Activated CD4-positive, alpha-beta T cell treated with anti-CD3 and anti-CD28 coated beads for 48 hours (primary cell): ENCODE data around the gene CDC42SE2.
A peak's percentile ranks its signal among the peaks of the same experiment; 100 is the strongest.

ENCODE experiments used
- DNase-seq: peaks from one replicate; pipeline ENCODE4 v3.0.0-alpha.2; 2020

The CDC42SE2 gene

GRCh38 chr5:131279204-131279603, 15.4 kb downstream of the CDC42SE2 start:
- DNase-seq: no peak

GRCh38 chr5:131280417-131280816, 16.6 kb downstream of the CDC42SE2 start:
- no peak for DNase-seq

GRCh38 chr5:131281133-131281867, 17.4 kb downstream of the CDC42SE2 start:
- DNase-seq: no peak

DNA sequence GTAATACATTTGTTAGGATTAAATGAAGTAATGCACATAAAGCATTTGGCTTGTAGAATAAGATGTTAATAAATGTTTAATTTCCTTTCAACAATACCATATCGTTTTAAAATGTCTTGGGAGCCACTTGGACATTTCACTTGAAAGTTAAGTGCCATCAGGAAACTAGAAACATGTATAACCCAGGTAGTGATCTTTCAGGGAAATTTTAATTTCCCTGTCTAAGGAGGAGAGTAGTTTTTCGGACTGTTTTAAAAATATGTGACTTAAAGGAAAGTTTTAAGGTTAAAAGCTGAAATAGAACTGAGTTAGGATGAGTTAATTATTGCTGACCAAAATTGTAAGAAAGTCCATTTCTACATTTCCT, 18.0 kb downstream of the CDC42SE2 start:
- DNase-seq: no peak

GRCh38 chr5:131282235-131282634, 18.4 kb downstream of the CDC42SE2 start:
- DNase-seq: no peak

DNA sequence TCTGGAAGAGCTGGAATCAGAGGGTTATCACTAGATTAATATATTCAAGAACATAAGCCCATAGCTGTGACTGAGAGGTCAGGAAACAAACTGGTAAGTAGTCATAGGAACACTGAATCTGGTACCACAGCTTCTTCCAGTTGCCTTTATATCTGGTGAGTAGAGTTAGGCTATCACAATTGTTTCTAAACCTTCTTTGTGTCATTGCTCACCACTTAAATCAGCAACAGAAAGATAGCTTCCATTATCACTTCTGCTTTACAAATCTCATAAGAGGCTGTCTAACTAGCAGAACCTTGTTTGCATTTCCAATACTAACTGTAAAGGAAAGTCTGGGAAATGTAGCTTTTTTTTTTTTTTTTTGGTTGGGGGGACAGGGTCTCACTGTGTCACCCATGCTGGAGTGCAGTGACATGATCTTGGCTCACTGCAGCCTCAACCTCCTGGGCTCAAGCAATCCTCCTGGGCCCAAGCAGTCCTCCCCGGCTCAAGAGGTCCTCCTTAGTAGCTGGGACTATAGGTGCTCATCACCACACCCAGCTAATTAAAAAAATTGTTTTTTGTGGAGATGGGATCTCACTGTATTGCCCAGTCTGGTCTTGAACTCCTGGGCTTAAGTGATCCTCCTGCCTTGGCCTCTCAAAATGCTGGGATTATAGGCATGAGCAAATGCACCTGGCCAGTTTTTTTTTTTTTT, 22.0 kb downstream of the CDC42SE2 start:
- no peak for DNase-seq

DNA sequence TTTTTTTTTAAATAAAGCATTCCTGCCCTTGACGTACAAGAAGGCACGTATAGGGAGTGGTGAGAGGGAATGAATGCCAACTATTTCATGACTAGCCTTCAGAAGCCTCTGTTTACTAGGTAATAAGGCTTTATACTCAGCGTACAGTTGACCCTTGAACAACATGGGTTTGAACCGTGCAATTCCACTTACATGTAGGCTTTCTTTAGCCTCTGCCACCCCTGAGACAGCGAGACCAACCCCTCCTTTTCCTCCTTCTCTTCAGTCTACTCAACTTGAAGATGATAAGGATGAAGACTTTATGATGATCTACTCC, 22.5 kb downstream of the CDC42SE2 start:
- DNase-seq: no peak

DNA sequence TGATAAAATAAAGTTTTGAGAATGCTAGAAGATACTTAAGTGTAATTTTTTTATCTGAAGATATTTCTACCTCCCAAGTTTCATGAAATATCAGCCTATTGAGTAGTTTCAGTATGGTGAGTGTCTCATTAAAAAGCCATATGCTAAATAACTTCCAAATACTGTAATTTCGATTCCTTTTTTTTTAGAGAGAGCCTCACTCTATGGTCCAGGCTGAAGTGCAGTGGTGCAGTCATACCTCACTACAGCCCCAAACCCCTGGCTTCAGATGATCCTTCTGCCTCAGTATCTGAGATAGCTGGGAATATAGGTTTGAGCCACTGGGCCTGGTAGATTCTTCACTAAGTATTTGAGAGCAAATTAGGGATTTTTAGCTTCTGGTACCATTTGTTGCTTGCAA, 24.5 kb downstream of the CDC42SE2 start:
- DNase-seq: no peak

DNA sequence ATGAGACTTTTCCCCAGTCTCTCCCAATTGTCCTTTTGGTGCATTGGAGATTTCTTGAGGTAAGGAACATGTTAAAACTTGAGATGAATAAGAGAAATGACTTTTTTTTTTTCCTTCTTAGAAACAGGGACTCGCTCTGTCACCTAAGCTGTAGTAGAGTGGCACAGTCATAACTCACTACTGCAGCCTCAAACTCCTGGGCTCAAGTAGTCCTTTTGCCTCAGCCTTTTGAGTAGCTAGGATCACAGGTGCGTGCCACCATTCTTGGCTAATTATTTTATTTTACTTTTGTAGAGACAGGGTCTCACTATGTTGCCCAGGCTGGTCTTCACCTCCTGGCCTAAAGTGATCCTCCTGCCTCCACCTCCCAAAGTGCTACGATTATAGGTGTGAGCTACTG, 25.9 kb downstream of the CDC42SE2 start:
- peak; percentile 52 for DNase-seq

DNA sequence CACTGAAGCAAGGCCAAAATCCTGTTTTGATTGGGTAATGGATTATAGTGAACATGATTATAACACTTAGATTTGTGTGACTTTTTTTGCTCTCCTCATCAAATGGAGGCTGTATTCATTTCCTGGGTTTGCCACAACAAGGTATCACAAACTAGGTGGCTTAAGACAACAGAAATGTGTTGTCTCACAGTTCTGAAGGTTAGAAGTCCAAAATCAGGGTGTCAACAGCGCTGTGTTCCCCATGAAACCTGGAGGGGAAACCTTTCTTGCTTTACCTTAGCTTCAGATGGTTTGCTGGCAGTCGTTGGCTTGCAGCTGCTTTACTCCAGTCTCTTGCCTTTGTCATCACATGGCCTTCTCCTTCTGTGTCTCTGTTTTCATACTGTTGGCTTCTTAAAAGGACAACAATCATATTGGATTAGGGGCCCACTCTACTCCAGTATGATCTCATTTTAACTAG, 32.4 kb downstream of the CDC42SE2 start:
- no peak for DNase-seq

DNA sequence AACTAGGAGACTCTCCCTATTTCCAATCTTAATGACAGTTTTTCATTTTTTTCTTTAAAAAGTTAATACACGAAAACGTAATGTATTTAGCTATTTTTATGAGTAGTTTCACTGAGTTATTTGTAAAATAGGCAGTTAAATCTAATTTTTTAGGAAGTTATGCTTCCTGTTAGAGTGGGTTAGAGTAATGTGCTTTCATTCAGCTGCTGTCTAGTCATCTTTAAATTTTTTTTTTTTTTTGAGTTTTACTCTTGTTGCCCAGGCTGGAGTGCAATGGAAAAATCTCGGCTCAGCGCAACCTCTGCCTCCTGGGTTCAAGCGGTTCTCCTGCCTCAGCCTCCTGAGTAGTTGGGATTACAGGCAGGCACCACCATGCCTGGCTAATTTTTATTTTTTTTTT, 34.0 kb downstream of the CDC42SE2 start:
- no peak for DNase-seq

DNA sequence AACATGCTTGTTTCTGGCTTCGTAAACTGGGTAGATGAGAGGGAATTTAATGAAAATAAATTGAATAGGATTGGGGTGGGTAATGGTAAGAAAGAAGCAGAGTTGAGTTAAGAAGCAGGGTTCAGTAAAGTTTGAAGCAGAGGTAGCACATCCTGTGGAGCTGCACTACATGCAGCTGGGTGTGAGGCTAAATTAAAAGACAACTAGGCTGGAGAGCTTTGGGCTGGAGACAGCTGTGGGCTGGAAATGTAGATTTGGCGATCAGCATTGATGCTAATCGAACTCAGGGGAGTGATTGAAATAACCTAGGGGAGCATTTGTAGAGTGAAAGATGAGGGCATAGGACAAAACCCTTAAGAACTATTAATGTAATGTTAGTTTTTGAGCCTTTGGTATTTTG, 35.6 kb downstream of the CDC42SE2 start:
- DNase-seq: no peak

DNA sequence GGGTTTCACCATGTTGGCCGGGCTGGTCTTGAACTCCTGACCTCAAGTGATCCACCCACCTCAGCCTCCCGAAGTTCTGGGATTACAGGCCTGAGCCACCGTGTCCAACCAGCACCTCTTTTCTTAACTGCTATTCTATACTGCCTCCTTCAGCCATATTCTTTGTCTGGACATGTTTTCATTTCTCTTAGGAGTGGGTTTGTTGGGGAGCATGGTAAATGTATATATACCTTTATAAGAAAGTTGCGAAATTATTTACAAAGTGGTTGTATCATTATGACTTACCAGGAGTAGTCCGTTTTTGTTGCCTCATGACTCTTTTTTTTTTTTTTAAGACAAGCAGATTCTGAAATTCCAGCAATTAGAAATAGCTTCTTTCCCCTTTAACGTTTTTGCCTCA, 38.7 kb downstream of the CDC42SE2 start:
- no peak for DNase-seq

- no peak for DNase-seq
These were observed 39.7 kb downstream of the CDC42SE2 start for GRCh38 chr5:131303537-131303936.

DNA sequence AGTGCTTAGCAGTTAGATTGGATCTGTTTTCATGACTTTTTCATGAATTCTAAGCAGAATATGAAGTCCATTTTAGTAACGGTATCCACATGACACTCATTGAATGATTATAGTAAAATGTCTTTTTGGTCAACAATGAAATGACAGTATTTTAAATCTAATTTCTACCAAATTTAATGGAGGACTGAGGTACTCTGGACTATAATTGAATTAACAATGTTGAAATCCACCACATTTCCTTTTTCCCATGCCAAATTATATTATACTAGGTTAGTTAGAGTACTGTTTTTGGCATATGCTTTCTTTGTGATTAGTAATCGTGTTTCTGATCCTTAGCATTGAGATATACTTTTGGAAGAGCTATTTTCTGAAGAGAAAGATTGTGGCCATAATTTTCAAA, 40.6 kb downstream of the CDC42SE2 start:
- no peak for DNase-seq

DNA sequence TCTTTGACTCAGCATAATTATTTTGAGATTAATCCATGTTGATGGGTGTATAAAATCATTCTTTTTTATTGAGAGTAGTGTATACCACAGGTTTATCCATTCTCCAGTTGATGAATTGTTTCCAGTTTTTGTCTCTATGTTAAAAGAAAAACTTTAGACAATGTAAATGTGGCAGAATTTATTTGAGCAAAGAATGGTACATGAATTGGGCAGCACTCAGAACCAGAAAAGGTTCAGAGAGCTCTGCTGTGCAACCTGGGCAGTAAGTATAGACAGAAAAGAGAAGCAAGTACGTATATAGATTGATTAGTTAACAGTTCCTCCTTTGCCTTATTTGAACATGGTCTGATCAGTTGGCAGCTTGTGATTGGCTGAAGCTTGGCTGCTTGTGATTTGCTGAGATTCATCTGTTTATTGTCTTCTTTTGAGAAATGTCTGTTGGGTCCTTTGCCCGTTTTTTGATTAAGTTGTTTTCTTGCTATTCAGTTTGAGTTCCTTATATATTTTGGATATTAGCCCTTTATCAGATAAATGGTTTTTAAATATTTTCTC, 41.4 kb downstream of the CDC42SE2 start:
- no peak for DNase-seq

- DNase-seq: no peak
These were observed 42.1 kb downstream of the CDC42SE2 start for GRCh38 chr5:131305906-131306305.

DNA sequence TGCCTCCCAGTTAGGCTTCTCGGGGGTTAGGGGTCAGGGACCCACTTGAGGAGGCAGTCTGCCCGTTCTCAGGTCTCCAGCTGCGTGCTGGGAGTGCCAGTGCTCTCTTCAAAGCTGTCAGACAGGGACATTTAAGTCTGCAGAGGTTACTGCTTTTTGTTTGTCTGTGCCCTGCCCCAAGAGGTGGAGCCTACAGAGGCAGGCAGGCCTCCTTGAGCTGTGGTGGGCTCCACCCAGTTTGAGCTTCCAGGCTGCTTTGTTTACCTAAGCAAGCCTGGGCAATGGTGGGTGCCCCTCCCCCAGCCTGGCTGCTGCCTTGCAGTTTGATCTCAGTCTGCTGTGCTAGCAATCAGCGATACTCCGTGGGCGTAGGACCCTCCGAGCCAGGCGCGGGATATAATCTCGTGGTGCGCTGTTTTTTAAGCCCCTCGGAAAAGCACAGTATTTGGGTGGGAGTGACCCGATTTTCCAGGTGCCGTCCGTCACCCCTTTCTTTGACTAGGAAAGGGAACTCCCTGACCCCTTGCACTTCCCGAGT, 48.5 kb downstream of the CDC42SE2 start:
- DNase-seq: peak; percentile 31

DNA sequence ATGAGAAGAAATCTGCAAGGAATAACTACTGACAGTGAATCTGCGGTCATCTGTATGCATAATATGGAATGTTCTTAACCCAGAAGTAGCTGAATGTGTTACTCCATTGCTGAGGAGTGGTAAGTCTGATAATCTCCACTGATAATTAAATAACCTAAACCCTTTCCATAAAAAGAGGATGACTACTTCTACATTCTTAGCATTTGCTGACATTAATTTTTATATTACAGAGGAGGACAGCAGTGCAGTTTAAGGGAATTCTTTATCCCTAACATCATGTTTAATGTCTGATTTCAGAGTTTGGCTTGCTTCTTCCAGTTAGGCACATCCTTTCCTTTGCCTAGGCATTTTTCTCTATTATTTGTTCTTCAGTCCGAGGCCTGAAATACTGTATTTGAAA, 52.2 kb downstream of the CDC42SE2 start:
- DNase-seq: no peak

- DNase-seq: no peak
These were observed 53.0 kb downstream of the CDC42SE2 start for GRCh38 chr5:131316822-131317221.

- DNase-seq: no peak
These were observed 54.6 kb downstream of the CDC42SE2 start for GRCh38 chr5:131318455-131318854.

GRCh38 chr5:131321066-131321465, 57.2 kb downstream of the CDC42SE2 start:
- DNase-seq: no peak

- DNase-seq: no peak
These were observed 59.1 kb downstream of the CDC42SE2 start for GRCh38 chr5:131322926-131323325.

DNA sequence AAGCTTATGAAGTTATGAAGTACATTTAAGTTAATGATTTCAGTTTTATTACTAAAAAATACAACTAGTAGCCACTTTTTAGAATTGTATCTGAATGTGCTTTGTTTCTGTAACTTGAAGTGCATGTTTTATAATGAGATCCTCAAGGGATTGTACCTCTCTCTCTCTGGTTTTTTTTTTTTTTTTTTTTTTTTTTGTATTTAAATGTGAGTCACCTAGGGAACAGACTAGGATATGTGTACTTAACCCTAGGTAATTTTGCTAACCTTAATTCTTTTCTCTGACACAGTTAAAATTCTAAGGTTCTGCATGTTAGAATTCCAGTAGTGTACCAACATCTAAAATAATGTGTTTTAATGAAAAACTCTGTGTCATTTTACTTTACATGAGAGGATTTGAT, 59.5 kb downstream of the CDC42SE2 start:
- DNase-seq: no peak
